GM12878 (cell line): Measurements from ENCODE around the gene RETN.

Source experiments
- BCLAF1 ChIP-seq: fragments of 450-650 bp; IDR thresholded peaks from 2 replicates; pipeline ENCODE4 v1.6.1; 2017; ENCODE audit warnings: antibody characterized with exemption, mild to moderate bottlenecking, moderate library complexity
- CTCF ChIP-seq, 3 experiments: IDR thresholded peaks in 2 of 3; conservative IDR thresholded peaks in 1 of 3; 2 replicates each; pipeline ENCODE4 v1.5.1; 2011; ENCODE audit warnings: low read depth in 3 of 3, low read length in 3 of 3, mild to moderate bottlenecking in 3 of 3, control low read depth in 2 of 3, moderate library complexity in 2 of 3, inconsistent platforms in 1 of 3, mixed read lengths in 1 of 3; ENCODE audit not compliant: control insufficient read depth in 2 of 3, insufficient read depth in 1 of 3; ENCODE audit errors: extremely low read depth in 1 of 3
- MXI1 ChIP-seq: fragments of 150-350 bp; IDR thresholded peaks from 2 replicates; pipeline ENCODE4 v1.6.1; 2011; ENCODE audit warnings: low read depth, mild to moderate bottlenecking, inconsistent platforms, low read length, improper control_type of control experiment
- NR2F1 ChIP-seq: fragments of 450-650 bp; conservative IDR thresholded peaks from 2 replicates; pipeline ENCODE4 v1.6.1; 2017; ENCODE audit warnings: mild to moderate bottlenecking
- POLR2A ChIP-seq: IDR thresholded peaks from 2 replicates; pipeline ENCODE4 v1.6.1; 2011; ENCODE audit warnings: low read depth, mild to moderate bottlenecking, low read length
- SMARCA5 ChIP-seq: fragments of 450-650 bp; IDR thresholded peaks from 2 replicates; pipeline ENCODE4 v1.6.1; 2017; ENCODE audit warnings: mild to moderate bottlenecking

GRCh38 chr19:7680606-7681339 is 11.9 kb downstream of the RETN start, which contains the start of gene TRAPPC5:
- peak; percentile 18; the same call in 1 of the 2 replicates for TF ChIP-seq MXI1
- TF ChIP-seq SMARCA5, result peak; percentile 94
- no peak for TF ChIP-seq BCLAF1
- peak; percentile 68 for TF ChIP-seq NR2F1
- TF ChIP-seq CTCF (IDR thresholded peaks at IDR 0.05 in 2 of 3, conservative IDR thresholded peaks at IDR 0.05 in 1 of 3; ENCODE audit: control insufficient read depth in 2 of 3, extremely low read depth in 1 of 3, insufficient read depth in 1 of 3, low read depth in 3 of 3, low read length in 3 of 3), result peak; percentile 64 to 97 (median 94); a peak in 4 of 6 replicates
- TF ChIP-seq POLR2A, result 0 out of 2 replicates have a peak, but pooled peaks have one; percentile 65
